AG09309 (cell line): ENCODE measurements around the gene FAM168A.

Experiments used
- DNase-seq: peaks from one replicate; pipeline ENCODE4 v3.0.0-alpha.2; 2010; ENCODE audit warnings: low read depth
- H3K4me3 ChIP-seq: 2 replicates; pipeline ENCODE4 v1.5.1; 2011; ENCODE audit warnings: mild to moderate bottlenecking, low read depth, low read length, moderate library complexity; ENCODE audit not compliant: control insufficient read depth
- CTCF ChIP-seq: IDR thresholded peaks from 2 replicates; pipeline ENCODE4 v1.5.1; 2011; ENCODE audit warnings: mild to moderate bottlenecking, low read depth, low read length, inconsistent platforms; ENCODE audit not compliant: insufficient read depth, control insufficient read depth; ENCODE audit errors: missing control alignments

The FAM168A gene

GRCh38 chr11:73425108-73425507 lies 172.8 kb downstream of the FAM168A start:
- no peak for DNase-seq
- no peak overlapping the region for H3K4me3 ChIP-seq
- no peak for TF ChIP-seq CTCF

DNA sequence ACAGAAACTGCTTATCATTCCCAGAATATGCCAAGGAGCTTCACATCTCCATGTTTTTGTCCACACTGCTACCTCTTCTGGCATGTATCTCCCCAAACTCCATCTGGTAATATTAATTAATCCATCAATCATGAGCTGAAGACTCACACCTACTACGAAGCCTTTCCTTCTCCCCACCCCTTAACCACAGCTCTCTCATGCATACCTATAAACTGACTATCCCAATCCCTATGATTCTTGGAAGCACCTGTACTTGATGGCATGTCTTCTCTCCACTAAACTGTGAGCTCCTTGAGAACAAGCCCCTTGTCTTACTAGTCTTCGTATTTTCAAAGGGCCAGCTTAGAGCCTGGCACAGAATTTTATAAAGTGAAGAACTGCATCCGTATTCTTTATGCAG lies 174.4 kb downstream of the FAM168A start:
- no peak for TF ChIP-seq CTCF
- no peak overlapping the region for H3K4me3 ChIP-seq
- no peak for DNase-seq

GRCh38 chr11:73422886-73423285 lies 175.0 kb downstream of the FAM168A start:
- DNase-seq, result no peak
- H3K4me3 ChIP-seq, result no peak overlapping the region
- no peak for TF ChIP-seq CTCF

- no peak overlapping the region for H3K4me3 ChIP-seq
- no peak for DNase-seq
- TF ChIP-seq CTCF, result no peak
These were observed 177.8 kb downstream of the FAM168A start for GRCh38 chr11:73420136-73420535.

- peak; percentile 24 for DNase-seq
- no peak for TF ChIP-seq CTCF
- H3K4me3 ChIP-seq, result no peak overlapping the region
These were observed 181.1 kb downstream of the FAM168A start for GRCh38 chr11:73416786-73417185.

DNA sequence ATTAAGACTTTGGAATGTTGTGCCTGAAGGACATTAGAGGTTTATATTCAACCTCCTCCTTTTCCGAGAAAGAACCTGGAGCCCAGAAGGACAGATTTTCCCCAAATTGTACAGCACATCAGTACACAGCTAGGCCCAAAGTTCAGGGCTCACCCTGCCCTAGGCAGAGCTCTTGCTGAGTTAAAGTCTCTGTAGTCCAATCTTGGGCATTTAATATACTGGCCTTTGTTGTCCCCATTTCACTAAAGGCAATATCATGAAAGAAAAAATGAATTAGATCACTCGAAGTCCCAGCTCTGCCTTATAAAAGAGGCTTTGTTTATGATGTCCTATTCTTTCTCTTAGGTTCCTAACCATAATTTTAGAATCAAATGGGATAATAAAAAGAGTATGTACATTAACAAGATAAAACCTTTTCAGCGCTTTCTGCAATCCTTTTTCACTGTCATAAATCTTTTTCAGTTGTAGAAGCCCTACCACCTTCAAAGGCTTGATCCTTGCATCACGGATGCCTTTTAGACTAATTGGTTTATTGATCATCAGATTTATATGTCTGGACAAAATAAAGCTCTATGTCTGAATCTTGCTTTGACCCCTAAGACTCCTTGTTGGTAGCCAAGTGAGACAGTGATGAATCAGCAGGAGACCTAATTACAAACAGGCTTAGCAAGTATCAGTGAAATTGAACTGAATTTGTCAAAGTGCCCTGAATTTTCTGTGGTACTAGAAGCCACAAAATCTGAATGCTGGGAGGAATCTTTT lies 181.9 kb downstream of the FAM168A start:
- no peak for TF ChIP-seq CTCF
- no peak overlapping the region for H3K4me3 ChIP-seq
- DNase-seq, result peak; percentile 52

GRCh38 chr11:73414977-73415651 lies 182.8 kb downstream of the FAM168A start:
- no peak overlapping the region for H3K4me3 ChIP-seq
- TF ChIP-seq CTCF, result no peak
- peak; percentile 55 for DNase-seq
